ENCODE results near the gene ATCAY. TPM values are rescaled to one million over a fixed set of nuclear protein-coding genes. Genes with fewer than 3 reads are reported as not detected.

Gene ATCAY
- total RNA-seq, 1 donor from 2014 or later: not detected

GRCh38 chr19:3975637-3976087 is 95.2 kb downstream of the ATCAY start:
- Histone ChIP-seq H3K9me3 (no peaks in the 10 kb centered on the region), H3K27me3 (no peaks in the 10 kb centered on the region), H3K4me3 (no peak overlapping the region), H3K27ac (no peak overlapping the region), H3K4me1 (peaks cover 5% of the 10 kb centered on the region), H3K36me3 (peaks cover 57% of the 10 kb centered on the region)
- TF ChIP-seq CTCF (IDR thresholded peaks at IDR 0.05): no peak
- intact Hi-C loops (cut with DNase I): no loop called here
- no peak for ATAC-seq
- DNase-seq: no peak

GRCh38 chr19:3976495-3977241 is 96.2 kb downstream of the ATCAY start:
- Histone ChIP-seq H3K36me3 (peaks cover 68% of the 10 kb centered on the region), H3K27me3 (no peaks in the 10 kb centered on the region), H3K4me1 (peaks cover under 1% of the 10 kb centered on the region), H3K4me3 (no peak overlapping the region), H3K27ac (no peak overlapping the region), H3K9me3 (no peaks in the 10 kb centered on the region)
- DNase-seq: no peak
- ATAC-seq: peak; percentile 8
- intact Hi-C loops (cut with DNase I): no loop called here
- no peak for TF ChIP-seq CTCF (IDR thresholded peaks at IDR 0.05)

Small RNA genes within 50 kb of the gene (microRNA-seq; reads per million reads assigned to microRNA genes)
- not detected for gene MIR637 (ENCODE audit: borderline microRNAs expressed)

Other genes starting within 250 kb of the ATCAY start
- 42.1 TPM for gene PIP5K1C, start 180.2 kb upstream of the ATCAY start, total RNA-seq
- gene TJP3, start 172.3 kb upstream of the ATCAY start, total RNA-seq: 23.0 TPM
- gene APBA3, start 119.0 kb upstream of the ATCAY start, total RNA-seq: 21.9 TPM
- gene MRPL54, start 118.0 kb upstream of the ATCAY start, total RNA-seq: 59.7 TPM
- gene RAX2, start 108.5 kb upstream of the ATCAY start, total RNA-seq: not detected
- gene MATK, start 94.3 kb upstream of the ATCAY start, total RNA-seq: 22.6 TPM
- gene ZFR2, start 11.6 kb upstream of the ATCAY start, total RNA-seq: 0.55 TPM
- gene NMRK2, start 52.4 kb downstream of the ATCAY start, total RNA-seq: 1.6 TPM
- 70.7 TPM for gene DAPK3, start 90.4 kb downstream of the ATCAY start, total RNA-seq
- 1,960 TPM for gene EEF2, start 104.8 kb downstream of the ATCAY start, total RNA-seq
- gene PIAS4, start 127.1 kb downstream of the ATCAY start, total RNA-seq: 25.4 TPM
- gene ZBTB7A, start 186.2 kb downstream of the ATCAY start, total RNA-seq: 54.3 TPM
- gene MAP2K2, start 243.4 kb downstream of the ATCAY start, total RNA-seq: 110 TPM

All from upper lobe of right lung (tissue), 1 donor.